C4-2B (cell line): Measurements from ENCODE around the gene HTD2.

Experiments
- H3K27ac ChIP-seq: fragments of 450-650 bp; 2 replicates; pipeline ENCODE4 v1.5.1; 2017
- ZFX ChIP-seq: fragments of 450-650 bp; IDR thresholded peaks from 2 replicates; pipeline ENCODE4 v1.6.1; 2017
- TF ChIP-seq, protein P1 (sequence below): fragments of 450-650 bp; conservative IDR thresholded peaks from 2 replicates; pipeline ENCODE4 v1.5.1; 2017; ENCODE audit warnings: mild to moderate bottlenecking

The HTD2 gene

DNA sequence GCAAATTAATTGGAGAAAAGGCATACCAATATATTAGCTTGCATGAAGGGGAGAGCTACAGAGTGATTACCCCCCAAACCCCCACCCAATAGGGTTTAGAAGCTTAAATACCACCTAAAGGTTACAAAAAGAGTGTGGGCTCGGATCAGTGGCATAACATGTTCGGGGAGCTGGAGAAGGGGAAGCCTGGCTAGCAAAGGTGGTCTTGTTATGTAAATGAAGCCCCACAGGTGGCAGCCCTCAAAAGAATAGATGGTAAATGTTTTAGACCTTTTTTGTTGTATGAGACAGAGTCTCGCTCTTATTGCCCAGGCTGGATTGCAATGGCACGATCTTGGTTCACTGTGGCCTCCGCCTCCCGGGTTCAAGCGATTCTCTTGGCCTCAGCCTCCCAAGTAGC is 15.5 kb downstream of the HTD2 start:
- TF ChIP-seq ZFX, result no peak
- TF ChIP-seq, protein P1, sequence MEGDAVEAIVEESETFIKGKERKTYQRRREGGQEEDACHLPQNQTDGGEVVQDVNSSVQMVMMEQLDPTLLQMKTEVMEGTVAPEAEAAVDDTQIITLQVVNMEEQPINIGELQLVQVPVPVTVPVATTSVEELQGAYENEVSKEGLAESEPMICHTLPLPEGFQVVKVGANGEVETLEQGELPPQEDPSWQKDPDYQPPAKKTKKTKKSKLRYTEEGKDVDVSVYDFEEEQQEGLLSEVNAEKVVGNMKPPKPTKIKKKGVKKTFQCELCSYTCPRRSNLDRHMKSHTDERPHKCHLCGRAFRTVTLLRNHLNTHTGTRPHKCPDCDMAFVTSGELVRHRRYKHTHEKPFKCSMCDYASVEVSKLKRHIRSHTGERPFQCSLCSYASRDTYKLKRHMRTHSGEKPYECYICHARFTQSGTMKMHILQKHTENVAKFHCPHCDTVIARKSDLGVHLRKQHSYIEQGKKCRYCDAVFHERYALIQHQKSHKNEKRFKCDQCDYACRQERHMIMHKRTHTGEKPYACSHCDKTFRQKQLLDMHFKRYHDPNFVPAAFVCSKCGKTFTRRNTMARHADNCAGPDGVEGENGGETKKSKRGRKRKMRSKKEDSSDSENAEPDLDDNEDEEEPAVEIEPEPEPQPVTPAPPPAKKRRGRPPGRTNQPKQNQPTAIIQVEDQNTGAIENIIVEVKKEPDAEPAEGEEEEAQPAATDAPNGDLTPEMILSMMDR, result no peak

DNA sequence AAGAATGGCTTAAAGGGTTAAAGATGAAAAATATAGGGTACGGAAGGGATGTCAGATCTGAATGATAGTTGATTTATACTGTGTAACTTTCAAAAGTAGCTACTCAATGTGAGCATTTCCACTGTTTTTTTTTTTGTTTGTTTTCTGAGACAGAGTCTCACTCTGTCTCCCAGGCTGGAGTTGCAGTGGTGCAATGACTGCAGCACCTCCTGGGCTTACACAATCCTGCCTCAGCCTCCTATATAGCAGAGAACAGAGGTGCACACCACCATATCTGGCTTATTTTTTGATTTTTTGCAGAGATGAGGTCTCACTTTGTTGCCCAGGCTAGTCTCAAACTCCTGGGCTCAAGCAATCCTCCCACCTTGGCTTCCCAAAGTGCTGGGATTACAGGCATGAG is 16.5 kb downstream of the HTD2 start:
- no peak overlapping the region for H3K27ac ChIP-seq
- TF ChIP-seq ZFX, result no peak

More for the DNA sequence above, 15.5 kb downstream of the HTD2 start:
- no peak overlapping the region for H3K27ac ChIP-seq

DNA sequence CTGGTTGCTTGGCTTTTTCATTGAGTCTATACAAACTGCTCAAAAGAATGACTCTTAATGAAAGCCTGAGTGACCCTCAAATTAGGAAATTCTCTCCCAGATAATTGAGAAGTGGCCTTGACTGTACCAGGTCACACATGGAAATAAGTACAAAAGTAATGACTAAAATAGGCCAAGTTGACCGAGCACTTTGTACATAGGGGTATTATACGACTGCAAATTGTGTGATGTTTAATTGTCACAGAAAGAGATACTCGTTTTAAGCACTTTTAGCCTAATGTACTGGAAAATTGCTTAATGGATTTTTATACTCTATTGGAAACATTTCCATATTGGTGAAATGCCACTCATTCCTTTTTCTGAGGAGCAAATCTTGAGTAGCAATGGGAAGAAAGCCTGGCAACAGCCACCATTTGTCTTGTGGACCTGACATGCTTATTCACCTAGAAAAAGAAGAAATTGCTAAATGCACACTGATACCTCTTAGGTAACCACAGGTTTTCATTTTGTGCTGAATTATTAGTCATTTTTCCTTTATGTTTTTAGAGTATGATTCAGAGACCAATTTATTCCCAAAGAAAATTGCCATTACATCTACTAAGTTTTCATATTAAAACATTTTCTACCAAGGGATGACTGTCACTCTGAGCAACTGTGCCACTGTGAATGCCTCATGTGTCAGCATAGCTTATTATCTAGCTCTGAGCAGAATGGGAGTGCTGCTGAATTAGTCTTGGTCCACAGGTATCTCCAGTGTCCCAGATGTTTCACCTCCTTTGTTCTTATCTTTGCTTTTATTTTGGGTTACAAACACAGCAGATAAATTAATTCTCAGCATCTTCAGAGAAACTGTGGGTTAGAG is 17.4 kb downstream of the HTD2 start:
- no peak for TF ChIP-seq ZFX
- TF ChIP-seq, protein P1, result no peak
- H3K27ac ChIP-seq, result no peak overlapping the region

DNA sequence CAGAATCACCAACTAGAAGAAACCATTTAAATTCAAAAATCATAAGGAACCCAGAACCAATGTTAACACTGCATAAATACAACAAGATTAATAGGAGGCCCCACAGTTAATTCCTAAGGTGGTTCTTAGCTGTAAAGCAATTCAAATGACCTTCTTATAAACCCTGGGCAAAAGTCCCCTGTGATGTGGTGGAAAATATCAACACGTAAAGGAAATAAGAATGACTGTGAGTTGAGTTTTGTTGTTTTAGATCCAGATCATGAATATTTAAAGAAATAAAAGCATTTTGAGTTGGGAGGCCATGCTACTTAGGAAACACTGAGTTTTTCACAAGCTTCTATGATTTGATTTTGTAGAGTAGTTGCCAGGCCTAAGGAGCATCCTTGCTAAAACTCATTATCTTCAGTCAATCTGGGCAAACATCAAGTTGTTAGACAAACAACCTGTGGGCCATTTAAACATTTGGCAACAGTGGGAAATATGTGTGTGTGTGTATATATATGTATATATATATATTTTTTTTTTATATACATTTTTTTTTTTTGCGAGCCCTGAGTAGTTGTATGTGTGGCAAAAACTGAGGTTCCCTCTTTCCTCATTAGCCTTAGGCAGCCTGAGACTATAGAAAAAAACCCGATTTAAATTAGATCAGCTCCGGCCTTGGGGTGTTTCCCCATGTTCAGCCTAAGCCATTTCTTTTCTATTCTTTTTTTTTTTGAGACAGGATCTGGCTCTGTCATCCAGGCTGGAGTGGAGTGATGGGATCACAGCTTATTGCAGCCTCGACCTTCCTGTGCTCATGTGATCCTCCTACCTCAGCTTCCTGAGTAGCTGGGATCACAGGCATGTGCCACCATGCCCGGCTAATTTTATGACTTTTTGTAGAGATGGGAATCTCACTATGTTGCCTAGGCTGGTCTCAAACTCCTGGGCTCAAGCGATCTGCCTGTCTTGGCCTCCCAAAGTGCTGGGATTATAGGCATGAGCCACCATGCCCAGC is 18.4 kb downstream of the HTD2 start:
- no peak overlapping the region for H3K27ac ChIP-seq

DNA sequence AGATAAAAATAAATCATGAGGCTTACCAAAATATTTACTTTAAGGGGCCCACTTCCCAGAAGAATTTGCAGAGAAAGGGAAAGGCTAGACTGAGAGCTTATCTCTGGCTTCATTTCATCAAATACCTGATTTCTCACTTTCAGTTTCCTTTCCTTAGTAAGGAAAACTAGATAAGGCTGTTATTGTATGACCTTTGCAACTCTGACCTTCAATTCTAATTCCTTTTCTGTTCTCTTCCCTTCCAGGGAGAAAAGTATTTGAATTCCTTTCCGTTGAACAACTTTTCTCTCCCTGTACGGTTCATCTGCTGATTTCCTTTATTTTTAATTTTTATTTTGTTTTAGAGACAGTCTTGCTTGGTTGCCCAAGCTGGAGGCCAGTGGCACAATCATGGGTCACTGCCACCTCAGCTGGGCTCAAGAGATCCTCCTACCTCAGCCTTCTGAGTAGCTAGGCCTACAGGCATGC is 19.2 kb downstream of the HTD2 start:
- no peak overlapping the region for H3K27ac ChIP-seq
- TF ChIP-seq, protein P1, result no peak
- TF ChIP-seq ZFX, result no peak

More for the DNA sequence above, 18.4 kb downstream of the HTD2 start:
- TF ChIP-seq ZFX, result no peak

DNA sequence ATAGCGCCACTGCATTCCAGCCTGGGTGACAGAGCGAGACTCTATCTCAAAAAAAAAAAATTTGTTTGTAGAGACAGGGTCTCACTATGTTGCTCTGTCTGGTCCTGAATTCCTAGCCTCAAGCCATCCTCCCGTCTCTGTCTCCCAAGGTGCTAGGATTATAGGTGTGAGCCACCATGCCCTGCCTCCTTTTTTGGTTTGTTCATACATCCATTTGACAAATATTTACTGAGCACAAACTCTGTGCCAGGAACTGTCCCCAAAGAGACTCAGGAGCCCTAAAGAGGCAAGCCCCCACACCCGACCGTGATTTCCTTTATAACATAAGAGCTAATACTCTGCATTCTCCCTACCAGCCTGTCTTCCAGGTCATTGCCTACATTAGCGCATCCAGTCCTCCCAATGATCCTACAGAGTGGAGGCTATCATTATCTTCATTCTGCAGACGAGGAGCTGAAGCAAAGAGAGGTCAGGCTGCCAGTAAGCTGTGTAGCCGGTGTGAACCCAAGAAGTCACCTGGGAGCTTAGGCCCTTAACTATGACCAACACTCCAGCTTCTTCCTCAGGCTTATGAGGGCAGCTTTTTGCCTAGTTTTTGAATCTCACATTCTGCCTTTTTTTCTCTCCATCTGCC is 20.1 kb downstream of the HTD2 start:
- H3K27ac ChIP-seq, result no peak overlapping the region
- no peak for TF ChIP-seq ZFX
- TF ChIP-seq, protein P1, result no peak

DNA sequence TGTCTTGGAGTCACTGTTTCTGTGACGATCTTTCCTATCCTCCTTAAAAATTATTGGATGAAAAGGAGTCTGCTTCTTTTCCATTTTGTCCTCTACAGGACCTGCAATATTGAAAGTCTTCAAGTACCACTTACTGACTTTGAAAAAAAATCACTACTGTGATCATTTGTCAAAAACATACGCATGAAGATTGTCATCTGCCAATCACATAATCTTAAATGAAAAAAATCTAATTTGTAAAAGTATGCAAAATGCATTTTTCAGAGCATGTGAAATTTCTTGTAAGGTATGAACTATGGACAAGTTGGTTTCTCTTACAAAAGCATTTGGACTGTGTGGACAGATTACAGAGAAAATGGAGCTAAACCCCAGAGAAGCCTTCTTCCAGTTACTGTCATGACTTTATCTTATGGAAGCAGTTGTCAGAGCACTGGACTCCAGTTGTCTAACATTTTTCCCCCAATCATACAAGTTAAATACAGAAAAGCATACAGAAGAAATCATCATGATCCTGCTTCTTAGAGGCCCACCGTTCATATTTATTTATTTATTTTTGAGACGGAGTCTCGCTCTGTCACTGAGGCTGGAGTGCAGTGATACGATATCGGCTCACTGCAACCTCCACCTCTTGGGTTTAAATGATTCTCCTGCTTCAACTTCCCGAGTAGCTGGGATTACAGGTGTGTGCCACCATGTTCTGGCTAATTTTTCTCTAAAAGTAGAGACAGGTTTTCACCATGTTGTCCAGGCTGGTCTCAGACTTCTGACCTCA is 23.0 kb downstream of the HTD2 start:
- no peak for TF ChIP-seq ZFX
- TF ChIP-seq, protein P1, result no peak
- H3K27ac ChIP-seq, result no peak overlapping the region
